ENCODE measurements around the gene SYNE1.
"Not testable (repeated sequence)": the region's sequence is repeated elsewhere in the genome, so short reads cannot be mapped to it uniquely, and the experiment has no call there.

SYNE1 gene

DNA sequence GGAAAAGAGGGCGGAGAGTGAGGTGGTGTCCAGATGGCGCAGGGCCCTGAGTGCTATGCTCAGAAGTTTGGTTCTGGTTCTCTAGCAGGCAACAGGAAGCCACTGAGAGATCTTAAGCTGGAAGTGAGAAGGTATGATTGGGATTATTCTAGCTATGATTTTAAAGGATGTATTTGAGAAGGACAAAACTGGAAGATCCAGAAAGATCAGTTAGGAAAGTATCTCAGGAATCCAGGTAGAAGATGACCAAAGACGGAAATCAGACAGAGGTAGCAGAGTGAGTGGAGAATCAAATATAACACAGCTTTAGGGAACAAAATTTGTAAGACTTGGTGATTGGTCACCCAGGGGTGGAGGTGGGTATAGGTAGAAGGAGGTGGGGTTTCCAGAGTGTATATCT lies 5.8 kb downstream of the SYNE1 start:
- no peaks in the 10 kb centered on the region for H3K9me3 Mint-ChIP-seq
- TF ChIP-seq, protein P1, sequence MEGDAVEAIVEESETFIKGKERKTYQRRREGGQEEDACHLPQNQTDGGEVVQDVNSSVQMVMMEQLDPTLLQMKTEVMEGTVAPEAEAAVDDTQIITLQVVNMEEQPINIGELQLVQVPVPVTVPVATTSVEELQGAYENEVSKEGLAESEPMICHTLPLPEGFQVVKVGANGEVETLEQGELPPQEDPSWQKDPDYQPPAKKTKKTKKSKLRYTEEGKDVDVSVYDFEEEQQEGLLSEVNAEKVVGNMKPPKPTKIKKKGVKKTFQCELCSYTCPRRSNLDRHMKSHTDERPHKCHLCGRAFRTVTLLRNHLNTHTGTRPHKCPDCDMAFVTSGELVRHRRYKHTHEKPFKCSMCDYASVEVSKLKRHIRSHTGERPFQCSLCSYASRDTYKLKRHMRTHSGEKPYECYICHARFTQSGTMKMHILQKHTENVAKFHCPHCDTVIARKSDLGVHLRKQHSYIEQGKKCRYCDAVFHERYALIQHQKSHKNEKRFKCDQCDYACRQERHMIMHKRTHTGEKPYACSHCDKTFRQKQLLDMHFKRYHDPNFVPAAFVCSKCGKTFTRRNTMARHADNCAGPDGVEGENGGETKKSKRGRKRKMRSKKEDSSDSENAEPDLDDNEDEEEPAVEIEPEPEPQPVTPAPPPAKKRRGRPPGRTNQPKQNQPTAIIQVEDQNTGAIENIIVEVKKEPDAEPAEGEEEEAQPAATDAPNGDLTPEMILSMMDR (IDR thresholded peaks at IDR 0.05): no peak
- no peak for DNase-seq
- peaks cover 8% of the 10 kb centered on the region for H3K4me1 Mint-ChIP-seq
- H3K27me3 Mint-ChIP-seq (ENCODE audit: low read depth, poor library complexity): peaks cover 54% of the 10 kb centered on the region
- no peaks in the 10 kb centered on the region for H3K36me3 Mint-ChIP-seq (ENCODE audit: low read depth)
- H3K4me3 Mint-ChIP-seq: no peak overlapping the region
- no peak overlapping the region for H3K27ac Mint-ChIP-seq

DNA sequence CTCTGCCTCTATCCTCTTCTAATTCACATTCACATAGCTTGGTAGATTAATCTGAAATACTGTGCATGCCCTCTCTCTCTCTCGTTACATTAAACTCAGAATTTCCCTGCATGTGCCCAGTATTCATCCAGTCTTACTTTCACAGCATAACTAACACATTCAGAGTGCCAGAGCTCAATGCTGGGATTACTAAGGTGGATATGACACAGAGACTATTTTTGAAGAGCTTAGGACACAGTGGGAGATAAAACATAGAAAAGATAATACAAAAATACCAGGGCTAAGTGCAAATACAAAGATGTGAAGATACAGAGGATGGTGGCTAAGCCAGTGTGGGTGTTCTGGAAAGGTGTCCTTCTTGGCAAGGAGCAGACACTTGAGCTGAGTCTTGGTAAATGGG lies 6.3 kb downstream of the SYNE1 start:
- Mint-ChIP-seq H3K27ac (no peak overlapping the region), H3K36me3 (ENCODE audit: low read depth) (no peaks in the 10 kb centered on the region), H3K27me3 (ENCODE audit: low read depth, poor library complexity) (peaks cover 48% of the 10 kb centered on the region), H3K4me1 (peaks cover 3% of the 10 kb centered on the region), H3K9me3 (no peaks in the 10 kb centered on the region), H3K4me3 (no peak overlapping the region)
- DNase-seq: no peak
- TF ChIP-seq, protein P1 (IDR thresholded peaks at IDR 0.05): no peak

DNA sequence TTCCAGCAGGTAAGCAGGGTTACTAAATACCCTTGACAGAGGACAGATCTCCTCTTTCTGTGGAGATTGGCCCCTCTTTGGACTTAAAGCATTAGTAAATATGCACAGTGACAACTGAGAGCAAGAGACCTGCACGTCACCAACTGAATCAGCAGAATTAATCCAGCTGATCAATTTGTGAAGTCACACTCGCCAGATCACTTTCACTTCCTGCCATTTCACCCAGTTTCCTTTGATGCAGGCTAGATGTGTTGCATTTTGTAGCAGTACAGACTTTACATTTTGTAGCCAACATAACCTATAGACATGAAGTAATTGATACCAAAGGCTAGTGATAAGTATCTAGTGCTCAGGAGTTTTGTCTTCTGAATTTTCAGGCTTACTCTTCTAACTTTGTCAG lies 11.9 kb downstream of the SYNE1 start:
- no peaks in the 10 kb centered on the region for H3K9me3 Mint-ChIP-seq

DNA sequence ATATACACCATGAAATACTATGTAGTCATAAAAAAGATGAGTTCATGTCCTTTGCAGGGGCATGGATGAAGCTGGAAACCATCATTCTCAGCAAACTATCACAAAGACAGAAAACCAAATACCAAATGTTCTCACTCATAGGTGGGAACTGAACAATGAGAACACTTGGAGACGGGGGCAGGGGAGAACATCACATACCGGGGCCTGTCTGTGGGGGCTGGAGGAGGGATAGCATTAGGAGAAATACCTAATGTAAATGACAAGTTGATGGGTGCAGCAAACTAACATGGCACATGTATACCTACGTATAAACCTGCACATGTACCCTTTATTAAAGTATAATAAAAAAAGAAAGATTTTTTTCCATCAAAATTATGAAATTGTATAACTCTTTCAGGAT lies 22.4 kb downstream of the SYNE1 start:
- H3K36me3 Mint-ChIP-seq (ENCODE audit: low read depth); DNase-seq; H3K9me3 Mint-ChIP-seq: not testable (repeated sequence)

More for the DNA sequence above, 11.9 kb downstream of the SYNE1 start:
- no peak for DNase-seq
- TF ChIP-seq, protein P1 (IDR thresholded peaks at IDR 0.05): no peak
- no peaks in the 10 kb centered on the region for H3K4me1 Mint-ChIP-seq
- H3K36me3 Mint-ChIP-seq (ENCODE audit: low read depth): no peaks in the 10 kb centered on the region
- H3K27me3 Mint-ChIP-seq (ENCODE audit: low read depth, poor library complexity): peaks cover 13% of the 10 kb centered on the region
- H3K4me3 Mint-ChIP-seq: no peak overlapping the region
- no peak overlapping the region for H3K27ac Mint-ChIP-seq

DNA sequence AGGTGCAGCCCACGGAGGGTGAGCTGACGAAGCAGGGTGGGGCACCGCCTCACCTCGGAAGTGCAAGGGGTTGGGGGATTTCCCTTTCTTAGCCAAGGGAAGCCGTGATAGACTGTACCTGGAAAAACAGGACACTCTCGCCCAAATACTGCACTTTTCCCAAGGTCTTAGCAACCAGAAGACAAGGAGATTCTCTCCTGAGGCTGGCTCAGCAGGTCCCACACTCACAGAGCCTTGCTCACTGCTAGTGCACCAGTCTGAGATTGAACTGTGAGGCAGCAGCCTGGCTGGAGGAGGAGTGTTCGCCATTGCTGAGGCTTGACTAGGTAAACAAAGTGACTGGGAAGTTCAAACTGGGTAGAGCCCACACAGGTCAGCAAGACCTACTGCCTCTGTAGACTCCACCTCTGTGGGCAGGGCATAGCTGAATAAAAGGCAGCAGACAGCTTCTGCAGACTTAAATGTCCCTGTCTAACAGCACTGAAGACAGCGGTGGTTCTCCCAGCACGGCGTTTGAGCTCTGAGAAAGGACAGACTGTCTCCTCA lies 28.0 kb downstream of the SYNE1 start:
- Mint-ChIP-seq H3K36me3 (ENCODE audit: low read depth) (no peaks in the 10 kb centered on the region), H3K27me3 (ENCODE audit: low read depth, poor library complexity) (peaks cover 4% of the 10 kb centered on the region), H3K4me3 (no peak overlapping the region), H3K4me1 (no peaks in the 10 kb centered on the region), H3K27ac (no peak overlapping the region), H3K9me3 (no peaks in the 10 kb centered on the region)
- no peak for DNase-seq
- TF ChIP-seq, protein P1 (IDR thresholded peaks at IDR 0.05): no peak

More for the DNA sequence above, 22.4 kb downstream of the SYNE1 start:
- not testable (repeated sequence) for H3K4me1 Mint-ChIP-seq; H3K27me3 Mint-ChIP-seq (ENCODE audit: low read depth, poor library complexity); H3K27ac Mint-ChIP-seq; H3K4me3 Mint-ChIP-seq

DNA sequence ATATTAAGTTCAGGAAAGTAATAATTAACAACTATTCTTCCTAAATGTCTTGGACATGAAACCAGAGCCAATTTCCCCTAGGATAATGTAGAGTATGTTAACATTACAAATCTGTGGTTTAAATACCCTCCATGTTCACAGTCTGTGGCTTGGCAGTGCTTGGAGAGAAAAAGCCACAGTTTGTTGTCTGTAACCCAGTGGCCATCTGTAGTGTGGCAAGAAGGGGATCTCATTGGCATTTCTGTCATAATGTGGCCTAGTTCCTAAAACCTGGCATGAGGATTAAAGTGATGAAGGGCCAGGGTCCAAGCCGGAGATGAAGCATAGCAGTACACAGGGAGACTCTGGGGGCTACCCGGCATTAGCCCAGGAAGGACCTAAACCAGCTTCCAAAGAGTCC lies 31.2 kb downstream of the SYNE1 start:
- H3K36me3 Mint-ChIP-seq (ENCODE audit: low read depth): no peaks in the 10 kb centered on the region
- TF ChIP-seq, protein P1 (IDR thresholded peaks at IDR 0.05): no peak
- no peak overlapping the region for H3K4me3 Mint-ChIP-seq
- H3K4me1 Mint-ChIP-seq: no peaks in the 10 kb centered on the region
- DNase-seq: no peak
- no peak overlapping the region for H3K27ac Mint-ChIP-seq
- peaks cover 14% of the 10 kb centered on the region for H3K27me3 Mint-ChIP-seq (ENCODE audit: low read depth, poor library complexity)
- H3K9me3 Mint-ChIP-seq: no peaks in the 10 kb centered on the region

Data from nephron progenitor cell (in vitro differentiated cells).